ENCODE results near the gene FIGN.

FIGN gene

DNA sequence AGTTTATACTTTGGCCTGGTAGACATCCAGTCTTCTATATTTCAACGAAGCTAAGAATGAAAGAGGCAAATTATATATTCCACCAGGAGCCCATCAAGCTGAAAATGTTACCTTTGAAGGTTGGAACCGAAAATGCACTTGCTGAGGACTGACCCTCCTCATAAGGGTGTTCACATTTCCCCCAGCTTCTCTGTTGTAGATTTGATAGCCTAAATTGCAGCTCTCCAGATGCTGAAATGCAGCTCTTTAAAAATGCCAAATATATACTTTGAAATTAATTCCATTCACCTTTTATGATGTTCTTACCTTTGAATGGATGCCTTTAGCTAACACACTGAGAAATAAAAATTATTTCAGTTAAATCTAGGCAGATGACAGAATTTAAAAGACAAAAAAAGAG lies 1.8 kb upstream of the FIGN start:
- TF ChIP-seq, protein P1, sequence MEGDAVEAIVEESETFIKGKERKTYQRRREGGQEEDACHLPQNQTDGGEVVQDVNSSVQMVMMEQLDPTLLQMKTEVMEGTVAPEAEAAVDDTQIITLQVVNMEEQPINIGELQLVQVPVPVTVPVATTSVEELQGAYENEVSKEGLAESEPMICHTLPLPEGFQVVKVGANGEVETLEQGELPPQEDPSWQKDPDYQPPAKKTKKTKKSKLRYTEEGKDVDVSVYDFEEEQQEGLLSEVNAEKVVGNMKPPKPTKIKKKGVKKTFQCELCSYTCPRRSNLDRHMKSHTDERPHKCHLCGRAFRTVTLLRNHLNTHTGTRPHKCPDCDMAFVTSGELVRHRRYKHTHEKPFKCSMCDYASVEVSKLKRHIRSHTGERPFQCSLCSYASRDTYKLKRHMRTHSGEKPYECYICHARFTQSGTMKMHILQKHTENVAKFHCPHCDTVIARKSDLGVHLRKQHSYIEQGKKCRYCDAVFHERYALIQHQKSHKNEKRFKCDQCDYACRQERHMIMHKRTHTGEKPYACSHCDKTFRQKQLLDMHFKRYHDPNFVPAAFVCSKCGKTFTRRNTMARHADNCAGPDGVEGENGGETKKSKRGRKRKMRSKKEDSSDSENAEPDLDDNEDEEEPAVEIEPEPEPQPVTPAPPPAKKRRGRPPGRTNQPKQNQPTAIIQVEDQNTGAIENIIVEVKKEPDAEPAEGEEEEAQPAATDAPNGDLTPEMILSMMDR (conservative IDR thresholded peaks at IDR 0.05; ENCODE audit: low read depth, low read length): no peak
- no peak for DNase-seq (ENCODE audit: low read depth)

DNA sequence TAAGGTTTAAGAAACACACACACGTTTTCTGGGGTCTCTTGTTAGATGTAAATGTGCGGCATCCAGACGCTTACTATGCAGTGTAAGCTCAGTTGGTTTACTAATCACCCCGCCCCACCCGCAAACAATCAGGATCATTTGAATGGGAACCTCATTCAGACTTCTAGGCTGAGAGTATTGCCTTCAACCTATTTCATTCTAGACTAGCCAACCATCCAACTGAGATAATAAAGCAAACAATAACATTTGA lies 1.3 kb upstream of the FIGN start:
- H3K4me3 ChIP-seq (ENCODE audit: low read length): peak overlapping the region; percentile 66
- DNase-seq (ENCODE audit: low read depth): no peak
- TF ChIP-seq, protein P1 (conservative IDR thresholded peaks at IDR 0.05; ENCODE audit: low read depth, low read length): no peak

More for the DNA sequence above, 1.8 kb upstream of the FIGN start:
- no peak overlapping the region for H3K4me3 ChIP-seq (ENCODE audit: low read length)

DNA sequence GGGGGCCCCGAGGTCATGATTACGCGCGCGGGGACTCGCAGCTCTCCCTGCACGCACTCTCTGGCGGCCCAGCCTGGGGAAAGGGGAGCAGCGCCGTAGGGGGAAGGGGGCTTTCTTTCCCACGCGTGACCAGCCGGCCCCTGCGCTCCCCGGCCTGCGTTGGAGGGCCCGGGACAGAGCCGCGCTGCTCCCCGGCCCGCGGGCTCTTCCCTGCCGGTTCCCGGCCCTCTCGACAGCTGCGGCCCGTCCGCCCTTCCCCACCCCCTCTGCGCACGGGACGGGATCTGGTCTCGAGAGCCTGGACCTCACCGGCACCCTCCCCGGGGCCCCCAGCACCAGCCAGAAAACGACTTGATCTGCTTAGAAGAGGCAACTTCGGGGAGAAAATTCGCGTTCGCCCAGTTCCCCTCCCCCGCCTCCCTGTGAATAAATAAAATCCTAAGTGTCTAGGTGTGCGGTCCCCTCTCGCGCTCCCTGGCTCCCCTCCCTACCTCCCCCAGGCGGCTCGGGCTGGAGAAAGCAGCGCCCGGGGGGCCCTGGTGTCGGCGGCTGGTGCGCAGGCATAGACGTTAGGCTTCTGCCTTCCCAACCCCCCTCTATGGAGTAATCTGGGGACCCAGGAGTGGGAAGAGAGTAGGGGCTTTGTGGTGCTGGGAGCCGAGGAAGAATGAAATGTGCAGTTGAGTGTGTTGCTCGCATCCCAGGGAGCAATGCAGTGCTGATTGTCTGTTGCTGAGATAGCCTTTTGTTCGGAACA lies 803 bp upstream of the FIGN start:
- DNase-seq (ENCODE audit: low read depth): no peak
- H3K4me3 ChIP-seq (ENCODE audit: low read length): peak overlapping the region; percentile 66
- TF ChIP-seq, protein P1 (conservative IDR thresholded peaks at IDR 0.05; ENCODE audit: low read depth, low read length): peak; percentile 31

DNA sequence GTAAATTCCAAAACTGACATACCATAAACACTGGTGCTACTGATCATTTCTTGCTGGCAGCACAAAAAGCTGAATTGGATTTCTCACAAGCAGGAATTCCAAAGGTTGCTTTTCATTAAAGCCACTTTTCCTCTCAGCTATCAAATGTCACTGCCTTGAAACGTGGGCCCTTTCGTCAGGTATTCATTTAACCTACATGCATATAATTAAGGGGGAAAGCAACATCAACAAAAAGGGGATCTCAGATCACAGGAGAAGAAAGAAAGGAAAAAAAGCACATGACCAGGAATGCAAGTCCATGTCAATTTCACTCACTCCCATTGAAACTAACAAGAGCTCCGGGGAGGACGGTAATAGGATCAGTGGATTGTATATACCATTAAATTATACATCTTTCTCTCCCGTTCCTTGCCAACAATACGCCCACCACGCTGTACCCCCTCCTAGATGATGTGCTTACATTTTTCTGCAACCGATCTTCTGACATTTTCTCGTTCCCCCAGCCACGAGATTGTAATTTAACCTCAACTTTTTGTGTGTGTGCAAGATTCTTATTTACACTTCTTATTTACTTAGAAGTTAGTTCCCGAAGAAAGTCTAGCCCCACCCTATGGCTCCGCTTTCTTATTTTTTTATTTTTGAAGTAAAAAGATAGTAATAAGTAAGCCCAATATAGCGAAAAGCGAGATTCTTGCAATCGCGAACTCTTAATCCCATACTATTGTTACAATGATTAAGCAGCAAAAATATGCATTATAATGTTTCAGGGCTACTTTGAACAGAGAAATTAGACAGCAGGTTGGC lies 725 bp downstream of the FIGN start:
- DNase-seq (ENCODE audit: low read depth): no peak
- peak overlapping the region; percentile 66 for H3K4me3 ChIP-seq (ENCODE audit: low read length)
- TF ChIP-seq, protein P1 (conservative IDR thresholded peaks at IDR 0.05; ENCODE audit: low read depth, low read length): no peak

DNA sequence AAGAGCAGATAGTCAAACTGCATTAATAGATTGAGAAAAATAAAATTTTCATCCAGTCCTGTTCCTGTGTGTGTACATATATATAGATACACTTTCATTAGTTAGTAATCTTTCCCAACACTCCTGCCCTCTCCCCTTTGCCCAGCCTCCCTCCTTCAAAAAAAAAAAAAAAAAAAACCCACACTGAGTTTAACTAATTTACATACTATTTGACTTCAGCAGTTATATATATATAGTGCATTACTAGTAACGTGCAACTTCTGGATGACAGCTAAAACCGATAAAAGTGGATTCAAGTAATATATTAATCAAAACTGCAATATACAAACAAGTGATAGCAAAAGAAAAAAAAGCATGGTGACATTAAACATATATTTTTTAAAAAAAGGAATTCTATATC lies 1.4 kb downstream of the FIGN start:
- peak overlapping the region; percentile 66 for H3K4me3 ChIP-seq (ENCODE audit: low read length)
- TF ChIP-seq, protein P1 (conservative IDR thresholded peaks at IDR 0.05; ENCODE audit: low read depth, low read length): no peak
- no peak for DNase-seq (ENCODE audit: low read depth)

DNA sequence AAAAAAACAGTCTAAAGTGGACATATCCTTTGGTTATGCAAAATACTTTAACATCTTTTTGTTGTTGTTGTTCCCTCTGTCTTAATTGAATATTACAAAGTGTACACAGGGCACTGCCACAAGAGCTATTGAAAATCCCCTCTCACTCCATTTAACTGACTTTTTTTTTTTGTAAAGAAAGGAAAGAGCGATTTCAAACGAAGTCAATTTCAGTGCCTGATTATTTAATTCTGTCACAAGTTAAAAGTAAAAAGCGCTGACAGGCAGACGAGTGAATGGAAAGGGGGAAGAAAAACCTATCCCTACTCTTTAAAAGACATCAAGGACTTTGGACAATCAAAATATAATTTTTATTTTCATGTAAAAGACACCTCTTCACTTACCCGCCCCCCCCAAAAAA lies 1.9 kb downstream of the FIGN start:
- TF ChIP-seq, protein P1 (conservative IDR thresholded peaks at IDR 0.05; ENCODE audit: low read depth, low read length): no peak
- no peak for DNase-seq (ENCODE audit: low read depth)
- peak overlapping the region; percentile 66 for H3K4me3 ChIP-seq (ENCODE audit: low read length)

Measured in retinal pigment epithelial cell (primary cell).